Fibroblast of lung (primary cell): ENCODE measurements around the gene MICAL3.

ENCODE experiments used
- CTCF ChIP-seq, 2 donors: IDR thresholded peaks in 1 of 2; conservative IDR thresholded peaks in 1 of 2; 1 replicate in 1 of 2; 2 replicates in 1 of 2; pipeline ENCODE4 v1.5.1; 2011 to 2012; ENCODE audit warnings: low read length in 2 of 2, control low read depth in 1 of 2, inconsistent platforms in 1 of 2, low read depth in 1 of 2, mild to moderate bottlenecking in 1 of 2
- EZH2 ChIP-seq: IDR thresholded peaks from 2 replicates; pipeline ENCODE4 v1.5.1; 2012; ENCODE audit warnings: low read length, control low read depth, mild to moderate bottlenecking; ENCODE audit errors: missing control alignments

GRCh38 chr22:17902960-17903359, 121.4 kb downstream of the MICAL3 start:
- TF ChIP-seq CTCF (conservative IDR thresholded peaks at IDR 0.05 in 1 of 2, IDR thresholded peaks at IDR 0.05 in 1 of 2; ENCODE audit: low read depth in 1 of 2, low read length in 2 of 2) = no peak
- TF ChIP-seq EZH2 = no peak
